GM21619 (cell line): ENCODE data around the gene OR2AT4.
"Not testable (repeated sequence)": the region's sequence is repeated elsewhere in the genome, so short reads cannot be mapped to it uniquely, and the experiment has no call there.

ENCODE experiments used
- ATAC-seq: cut with Tn5 transposase; IDR thresholded peaks from one replicate; pipeline ENCODE4 v1.9.1; 2021; ENCODE audit not compliant: unreplicated experiment

OR2AT4 gene

DNA sequence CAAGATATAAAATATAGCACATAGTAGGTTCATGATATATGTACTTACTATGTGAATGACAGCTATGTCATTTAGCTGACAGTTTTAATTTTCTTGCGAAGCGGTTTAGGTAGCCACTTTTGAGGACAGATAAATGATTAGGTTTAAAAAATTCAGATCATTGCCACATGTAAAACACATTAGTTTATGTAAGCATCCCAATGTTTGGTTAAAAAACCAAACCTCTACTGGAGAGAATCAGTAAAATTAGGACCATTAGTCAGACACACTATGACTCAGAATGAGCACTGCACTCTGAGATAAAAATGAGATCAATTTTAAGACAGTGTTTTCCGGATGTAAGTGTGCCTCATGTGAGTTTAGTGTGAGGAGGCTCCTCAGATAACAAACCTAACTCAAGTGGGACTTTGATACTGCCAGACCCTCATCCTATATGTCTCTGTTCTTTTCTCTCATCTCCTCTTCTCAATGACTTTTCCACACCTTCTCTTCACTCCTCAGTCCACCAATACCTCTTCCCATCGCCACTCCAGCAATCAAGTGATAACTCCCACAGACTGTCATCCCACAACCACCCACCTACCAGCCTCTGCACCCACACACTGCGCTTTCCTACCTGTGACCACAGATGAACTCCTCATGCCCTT is 6.8 kb upstream of the OR2AT4 start:
- no peak for ATAC-seq

DNA sequence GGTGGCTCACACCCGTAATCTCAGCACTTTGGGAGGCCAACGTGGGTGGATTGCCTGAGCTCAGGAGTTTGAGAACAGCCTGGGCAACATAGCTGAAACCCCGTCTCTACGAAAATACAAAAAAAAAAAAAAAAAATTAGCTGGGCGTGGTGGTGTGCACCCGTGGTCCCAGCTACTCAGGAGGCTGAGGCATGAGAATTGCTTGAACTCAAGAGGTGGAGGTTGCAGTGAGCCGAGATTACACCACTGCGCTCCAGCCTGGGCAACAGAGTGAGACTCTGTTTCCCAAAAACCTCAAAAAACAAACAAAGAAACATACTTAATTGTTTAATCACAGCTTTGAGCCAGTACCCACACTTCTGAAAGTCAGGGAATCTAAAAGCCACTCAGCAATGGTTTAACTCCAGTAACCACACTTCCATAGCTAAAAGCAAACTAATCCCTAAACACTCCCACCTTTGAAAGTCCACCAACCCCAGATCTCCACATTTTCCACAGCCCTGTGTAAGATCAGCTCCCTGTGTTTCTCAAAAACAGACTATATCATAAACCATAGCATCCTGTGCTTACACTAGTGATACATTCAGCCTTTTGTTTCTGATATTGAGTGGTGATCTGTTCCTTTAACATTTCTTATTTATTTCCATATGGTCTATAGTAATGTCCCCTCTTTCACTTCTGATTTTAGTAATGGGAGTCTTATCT is 4.9 kb upstream of the OR2AT4 start:
- ATAC-seq, result no peak

DNA sequence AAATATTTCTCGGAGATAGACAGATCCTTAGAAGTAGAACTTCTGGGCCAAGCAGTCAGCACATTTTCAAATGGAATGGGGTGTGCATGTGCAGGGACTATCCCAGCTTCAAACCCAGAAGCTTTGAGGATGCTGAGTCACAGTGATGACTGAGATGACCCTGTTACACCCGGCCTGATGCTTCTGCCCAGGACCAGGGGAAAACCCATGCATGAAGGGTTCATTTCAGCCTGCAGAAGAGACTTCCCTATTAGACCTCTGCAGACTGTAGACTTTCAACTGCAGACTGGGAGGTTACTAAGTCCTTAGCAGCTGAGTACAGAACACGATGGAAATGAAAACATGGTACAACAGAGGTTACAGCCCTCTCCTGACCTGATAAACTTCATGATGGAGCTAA is 3.6 kb upstream of the OR2AT4 start:
- ATAC-seq, result peak; percentile 95

DNA sequence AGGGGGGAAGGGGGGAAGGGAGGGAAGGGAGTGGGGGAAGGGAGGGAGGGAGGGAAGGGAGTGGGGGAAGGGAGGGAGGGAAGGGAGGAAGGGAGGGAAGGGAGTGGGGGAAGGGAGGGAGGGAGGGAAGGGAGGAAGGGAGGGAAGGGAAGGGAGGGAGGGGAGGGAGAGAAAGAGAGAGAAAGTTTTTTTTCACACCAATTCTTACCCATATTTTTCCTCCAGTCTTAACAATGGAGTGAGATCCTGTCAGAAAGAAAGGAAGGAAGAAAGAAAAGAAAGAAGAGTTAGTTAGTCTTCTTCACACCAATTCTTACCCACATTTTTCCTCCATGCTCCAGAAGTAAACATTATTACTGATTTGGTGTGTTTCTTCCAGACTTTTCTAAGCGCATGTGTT is 3.0 kb upstream of the OR2AT4 start:
- no peak for ATAC-seq

DNA sequence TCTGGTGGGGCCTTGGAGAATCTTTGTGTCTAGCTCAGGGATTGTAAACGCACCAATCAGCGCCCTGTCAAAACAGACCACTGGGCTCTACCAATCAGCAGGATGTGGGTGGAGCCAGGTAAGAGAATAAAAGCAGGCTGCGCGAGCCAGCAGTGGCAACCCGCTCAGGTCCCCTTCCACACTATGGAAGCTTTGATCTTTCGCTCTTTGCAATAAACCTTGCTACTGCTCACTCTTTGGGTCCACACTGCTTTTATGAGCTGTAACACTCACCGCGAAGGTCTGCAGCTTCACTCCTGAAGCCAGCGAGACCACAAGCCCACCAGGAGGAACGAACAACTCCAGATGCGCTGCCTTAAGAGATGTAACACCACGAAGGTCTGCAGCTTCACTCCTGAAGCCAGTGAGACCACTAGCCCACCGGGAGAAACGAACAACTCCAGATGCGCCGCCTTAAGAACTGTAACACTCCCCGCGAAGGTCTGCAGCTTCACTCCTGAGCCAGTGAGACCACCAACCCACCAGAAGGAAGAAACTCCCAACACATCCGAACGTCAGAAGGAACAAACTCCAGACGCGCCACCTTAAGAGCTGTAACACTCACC is 2.3 kb upstream of the OR2AT4 start:
- ATAC-seq, result not testable (repeated sequence)

DNA sequence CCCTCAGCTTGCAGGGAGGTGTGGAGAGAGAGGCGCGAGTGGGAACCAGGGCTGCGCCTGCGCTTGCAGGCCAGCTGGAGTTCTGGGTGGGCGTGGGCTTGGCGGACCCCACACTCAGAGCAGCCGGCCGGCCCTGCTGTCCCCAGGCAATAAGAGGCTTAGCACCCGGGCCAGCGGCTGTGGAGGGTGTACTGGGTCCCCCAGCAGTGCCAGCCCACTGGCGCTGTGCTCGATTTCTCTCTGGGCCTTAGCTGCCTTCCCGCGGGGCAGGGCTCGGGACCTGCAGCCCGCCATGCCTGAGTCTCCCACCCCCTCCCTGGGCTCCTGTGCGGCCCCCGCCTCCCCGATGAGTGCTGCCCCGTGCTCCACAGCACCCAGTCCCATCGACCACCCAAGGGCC is 1.5 kb upstream of the OR2AT4 start:
- not testable (repeated sequence) for ATAC-seq

DNA sequence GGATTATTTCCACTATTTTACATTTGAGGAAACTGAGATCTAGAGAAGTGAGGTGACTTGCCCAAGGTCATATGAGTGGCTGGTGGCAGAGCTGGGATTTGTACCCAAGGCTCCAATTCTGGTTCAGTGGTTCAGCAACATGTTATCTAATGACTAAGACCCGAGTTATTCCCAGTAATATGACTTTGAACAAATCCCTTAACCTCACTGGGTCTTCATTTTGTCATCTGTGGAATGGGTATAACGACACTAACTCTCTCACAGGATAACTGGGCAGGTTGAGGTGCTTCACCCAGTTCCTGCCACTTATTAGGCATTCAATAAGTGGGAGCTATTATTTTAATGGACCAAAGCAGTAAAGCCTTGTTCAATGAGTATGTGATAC is 489 bp upstream of the OR2AT4 start:
- ATAC-seq, result no peak

DNA sequence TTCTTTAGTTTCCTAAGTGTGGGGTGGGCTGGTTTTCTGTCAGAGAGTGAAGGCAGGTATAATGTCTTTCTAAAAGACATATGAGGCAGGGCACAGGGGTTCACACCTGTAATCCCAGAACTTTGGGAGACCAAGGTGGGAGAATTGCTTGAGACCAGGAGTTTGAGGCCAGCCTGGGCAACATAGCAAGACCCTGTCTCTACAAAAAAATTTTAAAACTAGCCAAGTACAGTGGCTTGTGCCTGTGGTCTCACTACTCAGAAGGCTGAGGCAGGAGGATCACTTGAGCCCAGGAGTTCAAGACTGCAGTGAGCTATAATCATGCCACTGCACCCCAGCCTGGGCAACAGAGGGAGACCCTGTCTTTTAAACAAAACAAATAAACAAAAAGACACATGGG is 2.3 kb downstream of the OR2AT4 start:
- not testable (repeated sequence) for ATAC-seq

DNA sequence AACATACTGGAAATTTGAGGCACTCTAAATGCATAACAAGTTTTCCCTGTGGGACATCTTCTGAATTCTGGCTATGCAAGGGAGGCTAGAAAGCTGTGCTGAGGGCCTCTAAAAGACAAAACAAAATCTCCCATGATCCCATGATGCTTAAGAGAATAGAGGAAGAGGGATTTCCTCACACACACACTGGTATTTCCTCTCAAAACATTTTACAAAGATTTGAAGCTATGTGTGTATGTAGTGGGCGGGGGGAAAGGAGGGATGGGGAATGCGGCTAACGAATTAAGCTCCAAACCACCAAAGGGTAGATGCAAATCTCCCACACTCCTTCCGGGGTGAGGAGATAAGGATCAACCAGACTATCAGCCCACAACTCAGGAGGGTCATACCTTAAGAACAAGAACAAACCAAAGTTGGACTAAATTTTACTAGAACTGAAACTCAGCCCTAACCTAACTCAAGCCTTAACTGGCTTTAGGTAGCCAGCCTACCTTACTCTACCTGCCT is 6.0 kb downstream of the OR2AT4 start:
- ATAC-seq, result no peak

DNA sequence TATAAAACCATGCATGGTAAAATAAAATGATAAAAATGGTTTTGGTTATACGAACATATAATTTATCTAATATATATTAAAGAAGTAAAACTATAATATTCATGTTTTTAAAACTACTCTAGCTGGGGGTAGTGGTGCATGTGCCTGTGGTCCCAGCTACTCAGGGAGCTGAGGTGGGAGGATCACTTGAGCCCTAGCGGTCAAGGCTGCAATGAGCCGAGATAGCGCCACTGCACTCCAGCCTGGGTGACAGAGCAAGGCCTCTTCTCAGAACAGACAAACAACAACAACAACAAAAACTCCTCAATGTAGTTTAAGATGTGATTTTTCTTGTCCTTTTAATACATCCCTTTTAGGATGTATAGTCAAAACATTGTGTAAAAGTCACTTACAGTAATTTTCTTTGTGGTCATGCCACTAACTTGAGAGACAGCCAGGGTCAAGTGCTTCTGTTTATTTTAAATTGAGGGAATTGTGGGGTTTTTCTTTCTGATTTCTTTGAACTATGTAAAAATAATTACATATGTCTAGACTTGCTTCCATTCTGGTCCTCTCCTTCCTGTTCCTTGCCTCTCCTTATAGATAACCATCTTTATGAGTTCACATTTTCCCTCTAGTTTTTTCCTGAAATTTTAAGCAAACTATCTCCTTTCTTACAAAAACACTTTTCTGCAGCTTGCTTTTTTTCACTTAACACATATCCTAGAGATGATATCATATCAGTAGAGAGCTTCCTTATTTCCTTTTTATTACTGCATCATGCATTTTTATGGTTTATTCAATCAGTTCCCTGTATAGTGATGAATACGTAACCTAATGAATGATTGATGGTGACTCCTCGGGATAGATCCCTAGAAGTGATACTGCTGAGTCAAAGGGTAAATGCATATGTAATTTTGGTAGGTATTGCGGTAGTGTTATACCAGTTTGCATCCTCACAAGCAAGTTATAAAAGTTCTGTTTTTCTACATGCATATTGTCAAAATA is 9.1 kb downstream of the OR2AT4 start:
- ATAC-seq, result no peak

DNA sequence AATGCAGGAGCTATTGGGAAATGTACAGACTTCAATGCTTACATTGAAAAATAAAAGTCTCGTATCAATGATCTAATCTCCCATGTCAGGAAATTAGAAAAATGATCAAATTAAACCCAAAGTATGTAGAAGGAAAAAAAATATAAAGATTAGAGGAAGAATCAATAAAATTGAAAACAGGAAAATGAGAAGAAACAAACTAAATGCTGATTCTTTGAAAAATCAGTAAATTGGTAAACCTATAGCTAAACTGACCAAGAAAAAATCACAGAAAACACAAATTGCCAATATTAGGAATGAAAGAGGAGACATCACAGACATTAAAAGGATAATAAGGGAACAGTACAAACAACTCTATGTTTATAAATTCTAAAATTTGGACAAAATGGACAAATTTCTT is 11.8 kb downstream of the OR2AT4 start:
- ATAC-seq, result no peak

DNA sequence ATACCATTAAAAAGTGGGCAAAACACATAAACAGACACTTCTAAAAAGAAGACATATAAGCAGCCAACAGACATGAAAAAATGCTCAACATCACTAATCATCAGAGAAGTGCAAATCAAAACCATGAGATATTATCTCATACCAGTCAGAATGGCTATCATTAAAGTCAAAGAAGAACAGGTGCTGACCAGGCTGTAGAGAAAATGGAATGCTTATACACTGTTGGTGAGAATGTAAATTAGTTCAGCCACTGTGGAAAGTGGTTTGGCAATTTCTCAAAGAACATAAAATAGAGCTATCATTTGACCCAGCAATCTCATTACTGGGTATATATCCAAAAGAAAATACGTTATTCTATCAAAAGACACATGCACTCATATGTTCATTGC is 13.5 kb downstream of the OR2AT4 start:
- ATAC-seq, result no peak

DNA sequence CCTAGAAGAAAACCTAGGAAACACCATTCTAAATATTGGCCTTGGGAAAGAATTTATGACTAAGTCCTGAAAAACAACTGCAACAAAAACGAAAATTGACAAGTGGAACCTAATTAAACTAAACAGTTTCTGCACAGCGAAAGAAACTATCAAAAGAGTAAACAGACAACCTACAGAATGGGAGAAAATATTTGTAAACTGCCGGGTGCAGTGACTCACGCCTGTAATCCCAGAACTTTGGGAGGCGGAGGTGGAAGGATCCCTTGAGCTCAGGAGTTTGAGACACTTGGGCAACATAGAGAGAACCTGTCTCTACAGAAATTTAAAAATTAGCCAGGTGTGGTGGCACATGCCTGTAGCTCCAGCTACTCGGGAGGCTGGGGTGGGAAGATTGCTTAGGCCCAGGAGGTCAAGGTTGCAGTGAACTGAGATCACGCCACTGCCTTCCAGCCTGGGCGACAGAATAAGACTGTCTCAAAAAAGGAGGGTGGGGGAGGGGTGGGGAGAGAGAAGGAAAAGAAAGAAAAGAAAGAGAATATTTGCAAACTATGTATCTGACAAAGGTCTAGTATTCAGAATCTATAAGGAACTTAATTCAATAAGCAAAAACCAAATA is 14.0 kb downstream of the OR2AT4 start:
- no peak for ATAC-seq

DNA sequence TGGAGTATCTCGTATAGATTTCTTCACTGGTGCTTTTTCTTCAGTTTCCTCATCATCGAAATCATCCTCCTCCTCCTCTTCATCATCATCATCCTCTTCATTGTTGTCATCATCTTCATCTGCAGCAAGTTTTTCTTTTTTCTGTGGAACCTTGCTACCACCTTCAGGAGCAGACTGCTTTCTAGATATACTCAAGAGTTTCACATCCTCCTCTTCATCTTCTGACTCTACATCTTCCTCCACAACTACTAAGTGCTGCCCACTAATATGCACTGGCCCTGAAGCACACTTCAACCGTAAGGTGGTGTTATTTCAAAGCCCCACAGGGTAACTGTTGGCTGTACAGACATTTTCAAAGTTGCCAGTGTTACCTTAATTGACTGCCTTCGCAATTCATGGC is 17.1 kb downstream of the OR2AT4 start:
- ATAC-seq, result no peak

DNA sequence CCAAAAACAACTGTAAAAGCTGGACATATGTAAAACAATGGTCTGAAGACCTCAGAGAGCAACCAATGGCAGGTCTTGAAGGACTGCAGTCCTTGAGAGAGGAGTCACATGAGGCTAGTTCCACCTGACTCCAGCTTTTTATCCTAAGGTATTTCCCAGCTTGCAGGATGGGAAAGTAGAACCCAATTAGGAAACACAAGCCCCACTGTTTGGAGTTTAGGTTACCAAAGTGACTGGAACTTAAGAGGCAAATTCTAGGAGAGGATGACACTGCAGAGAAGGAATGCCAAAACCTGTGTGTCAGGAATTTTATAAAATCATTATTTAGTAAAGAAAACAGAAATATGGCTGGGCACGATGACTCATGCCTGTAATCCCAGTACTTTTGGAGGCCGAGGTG is 18.4 kb downstream of the OR2AT4 start:
- no peak for ATAC-seq

DNA sequence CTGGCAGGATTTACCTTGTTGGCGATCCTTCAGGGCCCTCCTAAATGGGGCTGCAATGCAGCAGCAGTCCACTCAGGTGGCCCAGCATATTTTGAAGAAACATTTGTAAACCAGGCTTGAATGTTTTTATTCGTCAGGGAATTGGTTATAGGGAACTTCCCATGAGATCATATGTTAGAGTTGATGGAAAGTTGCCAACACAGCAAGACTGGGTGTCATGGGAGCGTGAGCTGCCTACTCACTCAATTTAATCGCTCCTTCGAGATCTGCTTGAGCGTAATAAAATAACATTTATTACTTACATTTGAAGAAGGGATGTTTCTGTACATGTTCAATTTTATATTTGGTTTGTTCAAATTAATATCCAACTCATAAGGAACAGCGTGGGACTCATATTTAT is 19.4 kb downstream of the OR2AT4 start:
- no peak for ATAC-seq

DNA sequence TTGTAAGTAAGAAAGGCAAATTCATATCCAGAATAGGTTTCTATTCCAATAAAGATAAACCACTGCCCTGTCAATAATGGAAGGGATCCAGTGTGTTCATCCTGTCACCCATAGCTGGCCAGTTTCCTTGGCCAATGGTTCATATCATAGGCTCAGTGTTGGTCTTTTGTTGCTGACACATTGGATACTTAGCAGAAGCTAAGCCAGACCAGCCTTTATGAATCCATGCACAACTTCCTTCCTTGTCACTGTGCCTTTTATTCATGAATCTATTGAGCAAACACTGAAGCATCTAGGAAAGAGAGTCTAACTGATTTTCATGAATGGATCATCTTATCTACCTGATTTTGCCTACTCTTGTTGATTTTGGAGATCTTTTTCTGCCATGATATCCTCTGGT is 20.0 kb downstream of the OR2AT4 start:
- ATAC-seq, result no peak

DNA sequence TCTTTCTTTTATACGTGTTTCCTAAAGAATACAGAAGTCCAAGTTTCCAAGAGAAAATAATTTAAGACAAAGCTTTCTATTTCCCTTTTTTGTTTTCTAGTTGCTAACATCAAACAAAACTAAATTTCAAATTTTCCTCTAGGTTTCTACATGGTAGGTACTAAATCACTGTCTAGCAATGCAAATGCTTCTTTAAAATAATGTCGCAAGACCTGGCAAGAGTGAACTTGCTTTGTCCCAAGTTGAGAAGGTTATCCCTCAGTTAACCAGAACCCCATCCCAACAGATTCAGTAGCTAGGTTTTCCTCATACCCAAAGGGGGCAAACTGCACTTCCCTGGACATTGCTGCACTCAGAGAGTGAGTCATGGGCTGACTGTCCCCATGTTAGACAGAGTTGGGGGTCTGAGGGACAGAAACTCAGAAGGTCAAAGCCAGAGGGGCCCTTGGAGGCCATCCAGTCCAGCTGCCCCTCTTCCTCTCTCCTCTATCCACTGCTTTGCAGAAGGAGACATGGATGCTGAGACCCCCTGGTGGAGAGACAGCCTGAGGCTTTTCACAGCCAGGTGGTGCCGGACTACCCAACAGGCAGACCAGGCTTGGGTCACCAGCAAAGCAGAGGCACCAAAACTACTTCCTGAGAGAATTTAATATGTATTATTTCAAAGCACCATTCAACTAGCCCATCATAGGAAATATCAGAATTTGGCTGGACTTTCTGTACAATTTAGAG is 23.1 kb downstream of the OR2AT4 start:
- no peak for ATAC-seq

DNA sequence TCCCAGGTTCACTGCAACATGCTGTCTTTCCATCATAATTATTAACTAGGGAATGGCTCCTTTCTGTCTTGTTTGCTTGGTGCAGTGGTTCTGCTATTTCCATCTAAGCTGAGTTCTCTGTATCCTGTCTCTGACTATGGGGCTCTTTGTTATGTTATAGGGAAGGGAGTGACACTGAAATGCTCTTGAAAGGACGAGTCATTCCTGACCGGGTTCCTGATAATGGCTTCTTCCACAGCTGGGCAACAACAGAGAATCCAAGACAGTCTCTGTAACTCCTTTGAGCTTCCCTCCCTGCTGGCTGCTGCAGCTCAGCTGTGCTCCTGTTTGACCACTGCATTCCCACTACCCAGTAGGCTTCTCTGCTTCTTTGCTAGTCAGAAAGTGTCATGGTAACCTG is 24.1 kb downstream of the OR2AT4 start:
- no peak for ATAC-seq

DNA sequence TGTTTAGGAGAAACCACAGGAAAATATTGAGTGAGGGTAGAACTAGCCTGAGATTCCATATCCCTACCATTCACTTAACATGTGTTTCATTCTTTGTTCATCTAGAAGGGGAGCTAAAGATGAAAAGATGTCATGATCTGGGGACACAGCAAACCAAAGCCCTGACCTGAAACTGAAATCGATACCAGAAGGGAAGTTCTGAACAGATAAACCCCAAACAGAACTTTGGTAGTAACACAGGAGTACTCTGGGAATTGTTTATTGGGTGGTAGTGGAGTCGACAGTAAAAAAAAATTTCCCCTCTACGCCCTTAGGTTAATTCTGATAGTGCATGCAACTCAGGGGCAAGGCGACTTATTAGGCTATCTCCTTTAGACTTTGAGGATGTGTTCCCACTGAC is 27.2 kb downstream of the OR2AT4 start:
- no peak for ATAC-seq
